DOHH2 (cell line): Measurements from ENCODE around the gene AASDH.

Source experiments
- H3F3A ChIP-seq: fragments of 200-600 bp; sonication (generic), shearing (Covaris generic); 2 replicates; pipeline ENCODE4 v1.6.0; 2016; ENCODE audit warnings: antibody characterized with exemption, mild to moderate bottlenecking; ENCODE audit not compliant: control insufficient read depth, insufficient read depth
- H3K27ac ChIP-seq: fragments of 200-600 bp; sonication (generic); 2 replicates; pipeline ENCODE4 v1.5.1; 2014; ENCODE audit warnings: low read depth, mild to moderate bottlenecking, low read length, moderate library complexity
- H3K27me3 ChIP-seq: fragments of 200-600 bp; sonication (generic); 2 replicates; pipeline ENCODE4 v1.6.1; 2014; ENCODE audit warnings: mild to moderate bottlenecking, low read length, mixed read lengths; ENCODE audit not compliant: control insufficient read depth
- H3K36me3 ChIP-seq: fragments of 200-600 bp; sonication (generic); 2 replicates; pipeline ENCODE4 v1.6.1; 2014; ENCODE audit warnings: mild to moderate bottlenecking, low read length, moderate library complexity, mixed read lengths; ENCODE audit not compliant: control insufficient read depth
- H3K4me1 ChIP-seq: fragments of 200-600 bp; sonication (generic); 2 replicates; pipeline ENCODE4 v1.6.1; 2014; ENCODE audit warnings: mild to moderate bottlenecking, low read length, mixed read lengths; ENCODE audit not compliant: control insufficient read depth
- H3K4me2 ChIP-seq: fragments of 200-600 bp; sonication (generic); 2 replicates; pipeline ENCODE4 v1.6.0; 2014; ENCODE audit warnings: mild to moderate bottlenecking, low read length, moderate library complexity
- H3K4me3 ChIP-seq: fragments of 200-600 bp; sonication (generic); 2 replicates; pipeline ENCODE4 v1.5.1; 2014; ENCODE audit warnings: mild to moderate bottlenecking, low read length, mixed read lengths
- H3K79me2 ChIP-seq: fragments of 200-600 bp; sonication (generic); 2 replicates; pipeline ENCODE4 v1.6.1; 2014; ENCODE audit warnings: mild to moderate bottlenecking, low read length, mixed read lengths; ENCODE audit not compliant: control insufficient read depth
- H3K9me2 ChIP-seq: fragments of 200-600 bp; sonication (generic); replicated peaks from 2 replicates; pipeline ENCODE4 v1.6.1; 2014; ENCODE audit warnings: mild to moderate bottlenecking, low read length, mixed read lengths; ENCODE audit not compliant: control insufficient read depth
- H3K9me3 ChIP-seq: fragments of 200-600 bp; sonication (generic); 2 replicates; pipeline ENCODE4 v1.6.1; 2014; ENCODE audit warnings: antibody characterized with exemption, low read length, mixed read lengths; ENCODE audit not compliant: control insufficient read depth, insufficient read depth
- H4K20me1 ChIP-seq: fragments of 200-600 bp; sonication (generic); 2 replicates; pipeline ENCODE4 v1.6.0; 2014; ENCODE audit warnings: low read depth, mild to moderate bottlenecking, antibody characterized with exemption, low read length, moderate library complexity; ENCODE audit not compliant: control insufficient read depth, insufficient read depth
- CTCF ChIP-seq: fragments of 200-600 bp; sonication (generic); IDR thresholded peaks from one replicate; pipeline ENCODE4 v1.5.1; 2014; ENCODE audit warnings: antibody characterized with exemption, mild to moderate bottlenecking, low read depth, low read length; ENCODE audit not compliant: poor library complexity, severe bottlenecking
- EZH2phosphoT487 ChIP-seq: fragments of 200-600 bp; sonication (generic); IDR thresholded peaks from 2 replicates; pipeline ENCODE4 v1.6.1; 2017; ENCODE audit warnings: borderline replicate concordance, mild to moderate bottlenecking, antibody characterized with exemption, low read length, moderate library complexity, mixed read lengths

The AASDH gene

GRCh38 chr4:56315041-56315440, 72.2 kb downstream of the AASDH start:
- H3K9me2 ChIP-seq, result no peaks in the 10 kb centered on the region
- no peaks in the 10 kb centered on the region for H3K79me2 ChIP-seq
- no peaks in the 10 kb centered on the region for H3K27me3 ChIP-seq
- no peaks in the 10 kb centered on the region for H3K36me3 ChIP-seq
- no peak overlapping the region for H3K4me2 ChIP-seq
- H3K27ac ChIP-seq, result no peak overlapping the region
- no peaks in the 10 kb centered on the region for H3K4me1 ChIP-seq
- TF ChIP-seq CTCF, result no peak
- TF ChIP-seq EZH2phosphoT487, result no peak
- no peaks in the 10 kb centered on the region for H4K20me1 ChIP-seq
- H3K4me3 ChIP-seq, result no peak overlapping the region
- no peaks in the 10 kb centered on the region for H3F3A ChIP-seq
- no peaks in the 10 kb centered on the region for H3K9me3 ChIP-seq

- Histone ChIP-seq H3K36me3 (no peaks in the 10 kb centered on the region), H3K9me2 (no peaks in the 10 kb centered on the region), H3K27me3 (no peaks in the 10 kb centered on the region), H4K20me1 (no peaks in the 10 kb centered on the region), H3K79me2 (no peaks in the 10 kb centered on the region), H3K4me3 (no peak overlapping the region), H3K4me2 (no peak overlapping the region), H3F3A (no peaks in the 10 kb centered on the region), H3K27ac (no peak overlapping the region), H3K9me3 (no peaks in the 10 kb centered on the region), H3K4me1 (no peaks in the 10 kb centered on the region)
- TF ChIP-seq CTCF, result no peak
- no peak for TF ChIP-seq EZH2phosphoT487
Measured at GRCh38 chr4:56314207-56314915, 72.9 kb downstream of the AASDH start.

GRCh38 chr4:56313132-56313531, 74.2 kb downstream of the AASDH start:
- Histone ChIP-seq H3K4me1 (no peaks in the 10 kb centered on the region), H3K36me3 (no peaks in the 10 kb centered on the region), H3K79me2 (no peaks in the 10 kb centered on the region), H3K9me3 (no peaks in the 10 kb centered on the region), H3K27me3 (no peaks in the 10 kb centered on the region), H4K20me1 (no peaks in the 10 kb centered on the region), H3K9me2 (no peaks in the 10 kb centered on the region), H3K27ac (no peak overlapping the region), H3K4me2 (no peak overlapping the region), H3F3A (no peaks in the 10 kb centered on the region), H3K4me3 (no peak overlapping the region)
- TF ChIP-seq CTCF (no peak), EZH2phosphoT487 (no peak)
